ACHN (cell line): ENCODE results near the gene HELZ.
"Not testable (repeated sequence)": the region's sequence is repeated elsewhere in the genome, so short reads cannot be mapped to it uniquely, and the experiment has no call there.

Source experiments
- DNase-seq: peaks from one replicate; pipeline ENCODE4 v3.0.0-alpha.2; 2015
- in situ Hi-C: cut with HindIII; loops from 2 replicates; pipeline ENCODE4 v1.10.0; 2017; ENCODE audit warnings: low sequenced_read_pairs, low pct_ligation_motif_present, low pct_unique_long_range_greater_than_20kb

Gene HELZ

GRCh38 chr17:67271187-67271586 lies 26.2 kb upstream of the HELZ start:
- in situ Hi-C loops, DNase-seq: not testable (repeated sequence)

DNA sequence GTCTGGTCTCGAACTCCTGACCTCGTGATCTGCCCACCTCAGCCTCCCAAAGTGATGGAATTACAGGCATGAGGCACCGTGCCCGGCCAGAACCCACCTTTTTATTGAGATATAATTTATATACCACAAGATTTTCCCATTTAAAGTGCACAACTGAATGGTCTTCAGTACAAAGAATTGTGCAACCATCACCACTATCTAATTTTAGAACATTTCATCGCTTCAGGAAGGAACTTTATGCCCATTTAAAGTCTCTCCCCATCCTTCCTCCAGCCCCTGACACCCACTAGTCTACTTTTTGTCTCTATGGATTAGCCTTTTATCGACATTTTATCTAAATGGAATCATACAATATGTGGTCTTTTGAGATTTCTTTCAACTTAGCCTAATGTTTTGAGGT lies 25.4 kb upstream of the HELZ start:
- in situ Hi-C loops = no loop called here

DNA sequence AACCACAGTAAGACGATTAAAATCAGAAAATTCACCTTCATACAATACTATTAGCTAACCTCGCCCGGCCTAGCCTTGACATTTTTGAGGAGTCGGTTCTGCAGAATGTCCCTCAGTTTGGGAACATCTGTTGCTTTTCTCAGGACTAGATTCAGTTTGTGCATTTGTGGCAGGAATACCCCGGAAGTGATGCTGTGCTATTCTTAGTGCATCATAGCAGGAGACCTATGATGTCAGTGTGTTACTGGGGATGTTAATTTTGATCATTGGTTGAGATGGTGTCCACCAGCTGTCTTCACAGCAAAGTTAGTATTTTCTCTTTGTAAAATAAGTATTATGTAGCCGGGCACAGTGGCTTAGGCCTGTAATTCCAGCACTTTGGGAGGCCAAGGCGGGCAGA lies 21.5 kb upstream of the HELZ start:
- no peak for DNase-seq
- in situ Hi-C loops = no loop called here

More for the DNA sequence above, 25.4 kb upstream of the HELZ start:
- DNase-seq = no peak

DNA sequence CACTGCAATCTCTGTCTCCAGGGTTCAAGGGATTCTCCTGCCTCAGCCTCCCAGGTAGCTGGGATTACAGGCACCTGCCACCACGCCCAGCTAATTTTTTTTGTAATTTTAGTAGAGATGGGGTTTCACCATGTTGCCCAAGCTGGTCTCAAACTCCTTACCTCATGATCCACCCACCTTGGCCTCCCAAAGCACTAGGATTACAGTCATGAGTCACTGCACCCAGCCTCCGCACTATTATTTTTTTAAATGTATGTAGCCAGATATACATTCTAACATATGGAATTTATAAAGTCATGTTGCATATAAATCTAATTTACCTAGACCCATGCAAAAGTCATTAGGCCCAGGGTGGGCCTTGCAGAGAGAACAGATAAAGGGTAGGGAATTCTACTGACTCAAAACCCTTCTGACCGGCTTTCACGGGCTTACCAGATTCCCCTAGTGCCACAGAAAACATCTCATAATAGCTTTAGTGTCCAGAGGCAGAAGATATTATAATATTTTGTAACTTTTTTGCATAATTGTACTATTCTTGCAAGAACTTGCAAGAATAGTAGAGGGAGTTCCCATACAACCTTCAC lies 20.5 kb upstream of the HELZ start:
- DNase-seq = no peak
- in situ Hi-C loops = no loop called here

DNA sequence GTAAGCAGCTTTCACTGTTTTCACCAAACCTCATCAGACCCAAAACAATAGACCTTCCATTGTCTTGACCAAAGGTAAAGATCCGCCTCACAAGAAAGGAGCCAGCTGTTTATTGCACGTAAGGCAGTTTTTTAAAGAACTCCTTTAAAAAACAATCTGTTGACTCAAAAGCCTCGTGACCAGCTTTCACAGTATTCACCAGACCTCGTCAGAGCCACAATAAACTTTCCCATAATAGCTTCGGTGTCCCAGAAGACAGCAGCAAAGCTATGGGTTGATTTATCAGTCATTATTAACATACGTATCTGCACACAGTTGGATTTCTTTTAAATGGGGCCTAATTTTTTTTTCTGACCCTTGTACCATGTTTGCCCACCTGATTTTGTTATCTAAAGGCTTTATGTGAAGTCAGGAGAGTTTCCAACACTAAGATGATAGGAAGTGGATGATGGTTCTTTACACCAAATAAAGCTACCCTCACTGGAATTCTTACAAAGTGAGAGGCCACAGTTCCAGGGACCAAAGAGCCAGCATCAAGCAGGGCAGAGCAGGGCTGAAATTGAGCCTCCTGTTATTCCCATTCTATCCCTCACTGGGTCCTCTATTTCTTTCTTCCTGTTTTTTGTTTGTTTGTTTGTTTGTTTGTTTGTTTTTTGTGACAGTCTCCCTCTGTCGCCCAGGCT lies 17.6 kb upstream of the HELZ start:
- no peak for DNase-seq
- in situ Hi-C loops = no loop called here

DNA sequence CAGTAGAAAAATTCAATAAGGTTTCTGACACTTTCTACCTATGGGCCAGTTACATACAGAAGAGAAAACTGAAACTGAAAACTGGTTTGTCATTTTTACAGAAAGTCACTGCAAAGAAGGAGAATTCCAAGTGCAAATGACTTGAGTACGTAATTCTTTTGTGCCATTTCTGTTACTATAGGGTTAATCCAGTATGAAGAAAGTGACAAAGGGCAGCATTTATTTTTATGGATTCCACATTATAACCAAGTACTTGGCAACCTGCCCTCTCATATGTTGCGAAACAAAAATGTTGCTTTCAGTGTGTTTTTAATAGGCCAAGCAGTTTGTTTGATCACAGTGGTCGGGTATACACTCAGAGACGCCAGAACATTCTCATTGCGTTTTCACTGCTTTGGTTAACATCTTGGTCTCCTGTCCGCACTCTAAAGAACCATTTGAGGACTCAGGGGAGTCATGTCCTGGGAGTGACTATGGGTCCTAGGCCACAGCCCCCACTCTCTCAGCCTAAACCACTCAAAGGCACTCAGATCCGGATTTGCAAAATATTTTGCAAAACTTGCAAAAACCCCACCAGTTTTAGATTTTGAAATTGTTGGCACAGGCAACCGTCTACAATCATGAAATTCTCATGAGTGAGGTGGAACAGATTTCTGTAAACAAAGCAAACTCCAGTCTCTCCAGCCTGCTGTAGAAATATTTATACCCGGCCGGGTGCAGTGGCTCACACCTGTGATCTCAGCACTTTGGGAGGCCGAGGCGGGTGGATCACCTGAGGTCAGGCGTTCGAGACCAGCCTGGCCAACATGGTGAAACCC lies 15.4 kb upstream of the HELZ start:
- in situ Hi-C loops = no loop called here
- DNase-seq = no peak

DNA sequence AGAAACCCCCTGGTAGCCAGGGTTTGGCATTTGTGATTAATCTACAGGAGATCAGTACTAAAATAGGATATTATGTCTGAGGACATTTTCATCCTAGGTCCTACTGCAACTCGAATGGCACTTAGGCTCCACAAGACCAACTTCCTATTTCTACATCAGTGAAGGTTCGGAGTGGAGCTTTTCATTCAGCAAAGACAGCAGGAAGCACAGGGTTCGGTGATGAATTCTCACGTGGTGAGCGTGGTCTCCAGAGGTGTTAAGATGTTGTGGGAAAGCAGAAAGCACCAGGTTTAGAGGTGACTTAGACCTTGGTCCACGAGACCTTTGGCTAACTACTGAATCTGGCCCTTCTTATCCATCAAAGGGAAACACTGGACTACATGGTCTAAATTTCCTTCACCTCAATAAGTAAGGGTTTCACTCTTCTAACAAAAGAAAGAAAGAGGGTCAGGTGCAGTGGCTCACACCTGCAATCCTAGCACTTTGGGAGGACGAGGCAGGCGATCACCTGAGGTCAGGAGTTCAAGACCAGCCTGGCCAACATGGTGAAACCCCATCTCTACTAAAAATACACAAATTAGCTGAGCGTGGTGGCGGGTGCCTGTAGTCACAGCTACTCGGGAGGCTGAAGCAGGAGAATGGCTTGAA lies 13.9 kb upstream of the HELZ start:
- in situ Hi-C loops = no loop called here

GRCh38 chr17:67256075-67256732 lies 11.2 kb upstream of the HELZ start:
- DNase-seq = no peak
- in situ Hi-C loops = no loop called here

More for the DNA sequence above, 13.9 kb upstream of the HELZ start:
- no peak for DNase-seq

DNA sequence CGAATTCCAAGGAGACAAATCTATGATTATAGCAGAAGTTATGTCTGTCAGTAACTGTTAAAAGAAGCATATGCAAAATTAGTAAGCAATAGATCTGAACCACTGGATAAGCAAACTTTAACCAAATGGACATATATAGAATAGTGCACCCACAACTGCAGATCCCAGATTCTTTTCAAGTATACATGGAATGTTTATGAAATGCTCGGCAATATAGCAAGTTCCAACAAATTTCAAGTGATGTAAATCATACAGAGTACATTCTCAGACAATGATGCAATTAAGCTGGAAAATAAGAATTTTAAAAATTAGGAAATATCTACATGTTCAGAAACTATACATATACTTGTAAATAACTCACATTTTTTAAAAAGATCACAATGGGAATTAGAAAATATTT lies 8.4 kb upstream of the HELZ start:
- in situ Hi-C loops = no loop called here
- DNase-seq = no peak

GRCh38 chr17:67251586-67251985 lies 6.6 kb upstream of the HELZ start:
- in situ Hi-C loops, DNase-seq: not testable (repeated sequence)

DNA sequence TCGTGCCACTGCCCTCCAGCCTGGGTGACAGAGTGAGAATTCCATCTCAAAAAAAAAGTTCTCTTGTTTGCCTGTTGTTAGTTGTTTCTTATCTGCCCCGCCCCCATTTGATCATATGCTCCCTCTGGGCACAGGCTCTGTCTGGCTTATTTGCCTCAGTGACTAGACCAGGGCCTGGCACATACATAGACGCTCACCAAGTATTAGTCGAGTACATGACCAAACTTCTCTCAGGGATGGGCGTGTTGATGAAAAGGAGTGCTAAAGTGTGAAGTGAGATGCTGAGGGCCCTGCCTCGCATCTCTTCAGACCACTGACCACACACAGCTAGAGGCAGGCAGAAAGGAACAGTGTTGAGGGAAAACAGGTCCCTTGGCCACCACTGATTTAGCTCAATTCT lies 3.3 kb upstream of the HELZ start:
- in situ Hi-C loops = no loop called here
- DNase-seq = no peak

DNA sequence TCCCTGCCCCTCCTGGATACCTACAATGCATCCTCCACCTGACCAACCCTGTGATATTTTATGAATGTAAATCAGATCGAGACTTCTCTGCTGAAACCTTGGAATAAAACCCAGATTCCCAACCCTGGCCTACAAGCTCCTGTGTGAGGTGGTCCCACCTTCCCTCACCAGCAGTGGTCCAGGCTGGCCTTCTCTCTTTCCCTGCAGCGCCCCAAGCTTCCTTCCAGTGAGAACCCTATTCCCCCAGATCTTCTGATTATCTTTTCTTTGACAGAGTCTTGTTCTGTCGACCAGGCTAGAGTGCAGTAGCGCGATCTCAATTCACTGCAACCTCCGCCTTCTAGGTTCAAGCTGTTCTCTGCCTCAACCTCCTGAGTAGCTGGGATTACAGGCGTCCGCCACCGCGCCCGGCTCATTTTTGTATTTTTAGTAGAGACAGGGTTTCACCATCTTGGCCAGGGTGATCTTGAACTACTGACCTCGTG lies 2.5 kb upstream of the HELZ start:
- no peak for DNase-seq
- in situ Hi-C loops = no loop called here

- in situ Hi-C loops = no loop called here
Observed at GRCh38 chr17:67246653-67247415, 1.8 kb upstream of the HELZ start.

DNA sequence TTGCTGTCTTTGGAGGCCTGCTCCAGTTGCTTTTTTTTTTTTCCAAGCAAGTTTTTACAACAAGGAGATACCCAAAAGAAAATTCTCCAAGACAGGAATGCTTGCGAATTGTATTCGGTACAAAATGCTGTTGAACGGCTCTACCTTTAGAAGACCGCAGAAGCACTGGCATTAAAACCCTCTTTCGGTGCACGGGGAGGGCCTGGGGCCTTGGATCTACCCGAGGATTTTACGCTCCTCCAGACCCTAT lies 1.3 kb upstream of the HELZ start:
- in situ Hi-C loops = no loop called here
- DNase-seq = no peak

More at GRCh38 chr17:67246653-67247415, 1.8 kb upstream of the HELZ start:
- peak; percentile 83 for DNase-seq

DNA sequence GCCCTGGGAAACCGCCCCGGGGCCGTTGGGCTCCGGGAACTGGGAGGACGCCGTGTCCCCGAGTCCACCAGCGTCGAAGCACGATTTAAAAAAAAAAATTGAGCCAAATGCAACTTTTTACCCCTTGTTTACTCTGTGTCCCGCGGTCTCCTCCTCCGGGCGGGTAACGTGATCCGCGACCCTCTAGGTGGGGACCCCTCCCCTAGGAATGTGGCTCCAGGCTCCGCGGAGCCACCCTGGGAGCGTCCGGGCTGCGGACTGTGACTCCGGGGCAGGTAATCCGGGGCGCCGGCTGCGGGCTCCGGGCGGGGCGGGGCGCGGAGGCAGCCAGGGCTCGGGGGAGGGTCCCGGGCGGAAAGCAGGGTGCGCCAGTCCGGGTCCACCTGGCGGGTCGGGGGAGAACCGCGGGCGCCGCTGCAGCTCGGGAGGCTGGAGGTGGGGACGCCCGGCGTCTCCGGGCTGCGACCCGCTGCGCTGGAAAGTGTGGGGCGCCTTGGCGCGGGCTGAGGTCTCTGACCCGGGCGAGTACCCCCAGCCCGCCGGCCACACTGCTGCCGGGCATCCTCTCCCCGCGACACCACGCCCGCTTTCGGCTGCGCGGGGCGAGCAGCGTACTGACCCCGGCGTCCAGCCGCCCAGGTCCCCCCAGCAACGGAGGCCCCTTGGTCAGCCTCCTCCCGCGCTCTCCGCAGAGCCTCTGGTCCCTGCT lies 852 bp upstream of the HELZ start:
- in situ Hi-C loops = no loop called here
- peak; percentile 21 for DNase-seq

GRCh38 chr17:67244431-67245072 lies 444 bp downstream of the HELZ start:
- in situ Hi-C loops = no loop called here

DNA sequence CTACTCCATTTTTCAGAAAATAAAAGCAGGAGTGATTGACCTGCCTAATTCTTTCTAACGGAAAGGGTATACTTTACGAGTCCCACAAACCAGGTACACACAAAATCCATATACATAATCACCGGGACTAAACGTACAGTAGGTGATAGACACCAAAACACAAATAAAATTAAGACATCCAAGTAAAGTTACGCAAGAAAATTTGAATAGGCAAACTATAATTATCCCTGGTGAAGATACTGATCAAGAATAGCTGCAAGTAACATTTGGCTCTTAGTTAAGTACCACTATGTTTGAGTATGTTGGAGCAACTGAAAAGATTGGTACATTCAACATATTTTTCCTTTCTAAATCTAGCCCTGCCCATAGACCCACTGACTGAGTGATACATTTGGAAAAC lies 1.7 kb downstream of the HELZ start:
- in situ Hi-C loops = no loop called here
- DNase-seq = no peak

More at GRCh38 chr17:67244431-67245072, 444 bp downstream of the HELZ start:
- DNase-seq = no peak
